H9 (cell line): ENCODE results near the gene PLA2R1. TPM values are rescaled to one million over a fixed set of nuclear protein-coding genes. Genes with fewer than 3 reads are reported as not detected.

Experiments
- DNase-seq: peaks from one replicate; pipeline ENCODE4 v3.0.0-alpha.2; 2017
- H2AFZ ChIP-seq: one replicate; pipeline ENCODE4 v1.6.1; 2013; ENCODE audit warnings: mild to moderate bottlenecking, low read length, control low read depth, moderate library complexity
- H2AK5ac ChIP-seq: 2 replicates; pipeline ENCODE4 v1.6.1; 2013; ENCODE audit warnings: low read length, control low read depth, mixed read lengths; ENCODE audit not compliant: insufficient read length
- H2BK120ac ChIP-seq: one replicate; pipeline ENCODE4 v1.6.1; 2013; ENCODE audit warnings: low read depth, mild to moderate bottlenecking, low read length, control low read depth, inconsistent platforms; ENCODE audit not compliant: poor library complexity, severe bottlenecking
- H2BK12ac ChIP-seq: 2 replicates; pipeline ENCODE4 v1.6.1; 2013; ENCODE audit warnings: low read length, control low read depth, mixed read lengths, low read depth; ENCODE audit not compliant: insufficient read length
- H2BK15ac ChIP-seq: 2 replicates; pipeline ENCODE4 v1.6.1; 2013; ENCODE audit warnings: low read depth, low read length, control low read depth
- H2BK20ac ChIP-seq: one replicate; pipeline ENCODE4 v1.6.1; 2013; ENCODE audit warnings: low read depth, mild to moderate bottlenecking, low read length, control low read depth, inconsistent platforms; ENCODE audit not compliant: poor library complexity, severe bottlenecking
- H2BK5ac ChIP-seq: 2 replicates; pipeline ENCODE4 v1.6.1; 2013; ENCODE audit warnings: low read length, control low read depth, mixed read lengths; ENCODE audit not compliant: insufficient read length
- H3K14ac ChIP-seq: 2 replicates; pipeline ENCODE4 v1.6.1; 2013; ENCODE audit warnings: low read length, control low read depth; ENCODE audit not compliant: insufficient read depth
- H3K18ac ChIP-seq: 2 replicates; pipeline ENCODE4 v1.6.1; 2013; ENCODE audit warnings: low read depth, mild to moderate bottlenecking, mixed read lengths, low read length, control low read depth; ENCODE audit not compliant: insufficient read length
- H3K23ac ChIP-seq: 2 replicates; pipeline ENCODE4 v1.6.1; 2013; ENCODE audit warnings: low read length, control low read depth, mixed read lengths, low read depth; ENCODE audit not compliant: insufficient read length
- H3K23me2 ChIP-seq: 2 replicates; pipeline ENCODE4 v1.6.1; 2013; ENCODE audit warnings: low read depth, mild to moderate bottlenecking, mixed read lengths, low read length, control low read depth; ENCODE audit not compliant: insufficient read length, poor library complexity, severe bottlenecking
- H3K27ac ChIP-seq: 2 replicates; pipeline ENCODE4 v1.5.1; 2013; ENCODE audit warnings: low read length, control low read depth, mixed read lengths, low read depth; ENCODE audit not compliant: insufficient read length
- H3K27me3 ChIP-seq: 2 replicates; pipeline ENCODE4 v1.6.1; 2013; ENCODE audit warnings: low read length, control low read depth, inconsistent platforms; ENCODE audit not compliant: insufficient read depth
- H3K4ac ChIP-seq: 2 replicates; pipeline ENCODE4 v1.6.1; 2013; ENCODE audit warnings: low read depth, mild to moderate bottlenecking, control low read depth, inconsistent platforms, low read length, moderate library complexity
- H3K4me1 ChIP-seq: 2 replicates; pipeline ENCODE4 v1.6.1; 2013; ENCODE audit warnings: low read length, control low read depth, inconsistent platforms; ENCODE audit not compliant: insufficient read depth
- H3K4me2 ChIP-seq: 2 replicates; pipeline ENCODE4 v1.6.1; 2013; ENCODE audit warnings: low read length, control low read depth, mixed read lengths; ENCODE audit not compliant: insufficient read length, insufficient read depth
- H3K56ac ChIP-seq: 2 replicates; pipeline ENCODE4 v1.6.1; 2013; ENCODE audit warnings: low read depth, mild to moderate bottlenecking, mixed read lengths, low read length, control low read depth; ENCODE audit not compliant: insufficient read length
- H3K79me1 ChIP-seq: 2 replicates; pipeline ENCODE4 v1.6.1; 2013; ENCODE audit warnings: low read depth, mild to moderate bottlenecking, moderate library complexity, low read length, control low read depth, inconsistent platforms; ENCODE audit not compliant: insufficient read depth, poor library complexity, severe bottlenecking
- H3K79me2 ChIP-seq: 2 replicates; pipeline ENCODE4 v1.6.1; 2013; ENCODE audit warnings: low read length, control low read depth, inconsistent platforms; ENCODE audit not compliant: insufficient read depth
- H3K9ac ChIP-seq: 2 replicates; pipeline ENCODE4 v1.6.1; 2013; ENCODE audit warnings: low read length, control low read depth, mixed read lengths; ENCODE audit not compliant: insufficient read length; ENCODE audit errors: extremely low read depth
- H3K9me3 ChIP-seq: one replicate; pipeline ENCODE4 v1.6.1; 2013; ENCODE audit warnings: low read depth, low read length, inconsistent platforms; ENCODE audit not compliant: control insufficient read depth
- H3T11ph ChIP-seq: one replicate; pipeline ENCODE4 v1.6.1; 2013; ENCODE audit warnings: mild to moderate bottlenecking, low read length, control low read depth, inconsistent platforms
- H4K20me1 ChIP-seq: one replicate; pipeline ENCODE4 v1.6.1; 2013; ENCODE audit not compliant: control insufficient read depth, insufficient read length, insufficient read depth
- H4K5ac ChIP-seq: 2 replicates; pipeline ENCODE4 v1.6.1; 2013; ENCODE audit warnings: low read depth, mild to moderate bottlenecking, mixed read lengths, low read length, control low read depth; ENCODE audit not compliant: insufficient read length
- H4K8ac ChIP-seq: replicated peaks from 2 replicates; pipeline ENCODE4 v1.6.1; 2013; ENCODE audit warnings: low read length, control low read depth, mixed read lengths, low read depth; ENCODE audit not compliant: insufficient read length
- H4K91ac ChIP-seq: 2 replicates; pipeline ENCODE4 v1.6.1; 2013; ENCODE audit warnings: low read depth, mild to moderate bottlenecking, moderate library complexity, mixed read lengths, low read length, control low read depth; ENCODE audit not compliant: insufficient read length
- H3K27ac Mint-ChIP-seq, 3 experiments: 2 replicates in 2 of 3; 3 replicates in 1 of 3; pipeline ENCODE4 v1.8.0; 2020 to 2021; ENCODE audit warnings: mixed read lengths in 3 of 3, mild to moderate bottlenecking in 1 of 3, moderate library complexity in 1 of 3
- H3K27me3 Mint-ChIP-seq: 2 replicates; pipeline ENCODE4 v1.8.0; 2021; ENCODE audit warnings: low read depth, mild to moderate bottlenecking, moderate library complexity, mixed read lengths
- H3K36me3 Mint-ChIP-seq, 3 experiments: 2 replicates in 2 of 3; 3 replicates in 1 of 3; pipeline ENCODE4 v1.8.0; 2020 to 2021; ENCODE audit warnings: low read depth in 3 of 3, mixed read lengths in 3 of 3; ENCODE audit not compliant: insufficient read depth in 1 of 3
- H3K4me1 Mint-ChIP-seq, 2 experiments: 2 replicates each; pipeline ENCODE4 v1.8.0; 2020; ENCODE audit warnings: mixed read lengths in 2 of 2
- H3K4me3 Mint-ChIP-seq, 2 experiments: 2 replicates in 1 of 2; 3 replicates in 1 of 2; pipeline ENCODE4 v1.8.0; 2020 to 2021; ENCODE audit warnings: mild to moderate bottlenecking in 2 of 2, mixed read lengths in 2 of 2, moderate library complexity in 1 of 2
- H3K9me3 Mint-ChIP-seq, 2 experiments: 2 replicates in 1 of 2; 3 replicates in 1 of 2; pipeline ENCODE4 v1.8.0; 2020; ENCODE audit warnings: mild to moderate bottlenecking in 2 of 2, mixed read lengths in 2 of 2, moderate library complexity in 1 of 2
- CTCF ChIP-seq: fragments of 200-600 bp; sonication (generic); conservative IDR thresholded peaks from 3 replicates; pipeline ENCODE4 v1.8.0; 2021; ENCODE audit warnings: antibody characterized with exemption, mild to moderate bottlenecking
- WGBS: extraction: QIAGEN DNeasy Blood & Tissue Kit; methylation state at CpG from one replicate; pipeline ENCODE4 v1.1.7; 2013; ENCODE audit warnings: missing lambda C conversion rate, low lambda C conversion rate, mixed read lengths; ENCODE audit not compliant: insufficient read length; ENCODE audit errors: extremely low coverage; 5-methylcytosine and 5-hydroxymethylcytosine counted together
- total RNA-seq: library from RNA; stranded (reverse); gene quantifications from 2 replicates; pipeline ENCODE4 v1.2.1, GENCODE V29; 2021

The PLA2R1 gene
- total RNA-seq, 1 experiment from 2014 or later = 0.83 TPM

- DNase-seq = no peak
Measured at GRCh38 chr2:160087854-160088745, 25.7 kb upstream of the PLA2R1 start.

More at GRCh38 chr2:160087854-160088745, 25.7 kb upstream of the PLA2R1 start:
- peaks cover 42% of the 10 kb centered on the region for H3K9me3 ChIP-seq
- H3K18ac ChIP-seq = no peak overlapping the region
- no peak overlapping the region for H3K27ac ChIP-seq
- H3K56ac ChIP-seq = no peak overlapping the region
- H2BK20ac ChIP-seq = no peak overlapping the region
- H3K4me1 Mint-ChIP-seq = no peaks in the 10 kb centered on the region
- no peaks in the 10 kb centered on the region for H3K79me2 ChIP-seq
- no peak overlapping the region for H3K4me2 ChIP-seq
- TF ChIP-seq CTCF = peak; percentile 50; the same call in 2 of the 3 replicates
- H3K36me3 Mint-ChIP-seq = peaks cover 27 to 57% (median 43%) of the 10 kb centered on the region in 3 experiments
- no peak overlapping the region for H2BK120ac ChIP-seq
- H4K20me1 ChIP-seq = no peaks in the 10 kb centered on the region
- no peak overlapping the region for H3K23ac ChIP-seq
- H2BK5ac ChIP-seq = no peak overlapping the region
- H4K5ac ChIP-seq = no peak overlapping the region
- H3K9ac ChIP-seq = no peak overlapping the region
- no peak overlapping the region for H2BK15ac ChIP-seq
- H3K4me1 ChIP-seq = no peaks in the 10 kb centered on the region
- H3K27me3 ChIP-seq = no peaks in the 10 kb centered on the region
- H4K8ac ChIP-seq = no peak overlapping the region
- H4K91ac ChIP-seq = no peak overlapping the region
- no peak overlapping the region for H2AFZ ChIP-seq
- no peaks in the 10 kb centered on the region for H3K23me2 ChIP-seq
- no CpG with 5 or more reads among the region's 4 CpGs for WGBS
- H3K4ac ChIP-seq = no peak overlapping the region
- no peaks in the 10 kb centered on the region for H3K79me1 ChIP-seq
- H2AK5ac ChIP-seq = no peak overlapping the region
- no peak overlapping the region for H3K4me3 Mint-ChIP-seq
- no peak overlapping the region for H3T11ph ChIP-seq
- peaks cover 74 to 77% of the 10 kb centered on the region in 2 experiments for H3K9me3 Mint-ChIP-seq
- no peak overlapping the region for H2BK12ac ChIP-seq
- H3K27ac Mint-ChIP-seq = no peak overlapping the region
- peaks cover 5% of the 10 kb centered on the region for H3K27me3 Mint-ChIP-seq
- no peak overlapping the region for H3K14ac ChIP-seq
